ENCODE data around the gene PREPL.
"Not testable (repeated sequence)": the region's sequence is repeated elsewhere in the genome, so short reads cannot be mapped to it uniquely, and the experiment has no call there.

PREPL gene

GRCh38 chr2:44392338-44392943 lies 31.1 kb upstream of the PREPL start:
- Histone ChIP-seq H3K27ac (ENCODE audit: low read depth, low read length, poor library complexity, severe bottlenecking) (no peak overlapping the region), H3K79me2 (ENCODE audit: insufficient read depth, low read length) (no peaks in the 10 kb centered on the region), H3K36me3 (ENCODE audit: insufficient read depth, low read length) (no peaks in the 10 kb centered on the region), H3K4me2 (ENCODE audit: low read length) (no peak overlapping the region), H4K20me1 (ENCODE audit: insufficient read depth, low read length) (no peaks in the 10 kb centered on the region), H3K9ac (ENCODE audit: low read length) (no peak overlapping the region), H3K9me3 (ENCODE audit: low read length) (no peaks in the 10 kb centered on the region), H3K9me2 (ENCODE audit: low read depth, low read length) (no peaks in the 10 kb centered on the region), H3F3A (ENCODE audit: insufficient read depth, low read length) (no peaks in the 10 kb centered on the region; the same call in 1 of the 2 replicates), H3K4me3 (ENCODE audit: low read depth, low read length, poor library complexity, severe bottlenecking) (no peak overlapping the region), H3K27me3 (ENCODE audit: insufficient read depth, low read length) (no peaks in the 10 kb centered on the region), H2AFZ (ENCODE audit: low read length) (no peak overlapping the region), H3K4me1 (ENCODE audit: insufficient read depth, low read length, severe bottlenecking) (no peaks in the 10 kb centered on the region)
- TF ChIP-seq EZH2 (IDR thresholded peaks at IDR 0.05; ENCODE audit: borderline replicate concordance, low read length) (no peak), CTCF (IDR thresholded peaks at IDR 0.05; ENCODE audit: low read length) (peak; percentile 63)

GRCh38 chr2:44389895-44390294 lies 28.6 kb upstream of the PREPL start:
- Histone ChIP-seq H3K79me2 (ENCODE audit: insufficient read depth, low read length) (no peaks in the 10 kb centered on the region), H2AFZ (ENCODE audit: low read length) (no peak overlapping the region), H3K27me3 (ENCODE audit: insufficient read depth, low read length) (no peaks in the 10 kb centered on the region), H3K9ac (ENCODE audit: low read length) (no peak overlapping the region), H3K4me1 (ENCODE audit: insufficient read depth, low read length, severe bottlenecking) (no peaks in the 10 kb centered on the region), H3K9me2 (ENCODE audit: low read depth, low read length) (no peaks in the 10 kb centered on the region), H3K4me3 (ENCODE audit: low read depth, low read length, poor library complexity, severe bottlenecking) (no peak overlapping the region), H3K9me3 (ENCODE audit: low read length) (no peaks in the 10 kb centered on the region), H3F3A (ENCODE audit: insufficient read depth, low read length) (no peaks in the 10 kb centered on the region; the same call in 1 of the 2 replicates), H3K36me3 (ENCODE audit: insufficient read depth, low read length) (no peaks in the 10 kb centered on the region; the same call in 1 of the 2 replicates), H4K20me1 (ENCODE audit: insufficient read depth, low read length) (no peaks in the 10 kb centered on the region), H3K4me2 (ENCODE audit: low read length) (no peak overlapping the region), H3K27ac (ENCODE audit: low read depth, low read length, poor library complexity, severe bottlenecking) (no peak overlapping the region)
- TF ChIP-seq EZH2 (IDR thresholded peaks at IDR 0.05; ENCODE audit: borderline replicate concordance, low read length) (no peak), CTCF (IDR thresholded peaks at IDR 0.05; ENCODE audit: low read length) (peak; percentile 41; the same call in 1 of the 2 replicates)

GRCh38 chr2:44388877-44389276 lies 27.6 kb upstream of the PREPL start:
- Histone ChIP-seq H3K9me2 (ENCODE audit: low read depth, low read length) (no peaks in the 10 kb centered on the region), H3K36me3 (ENCODE audit: insufficient read depth, low read length) (no peaks in the 10 kb centered on the region; the same call in 1 of the 2 replicates), H3F3A (ENCODE audit: insufficient read depth, low read length) (no peaks in the 10 kb centered on the region; the same call in 1 of the 2 replicates), H3K4me3 (ENCODE audit: low read depth, low read length, poor library complexity, severe bottlenecking) (no peak overlapping the region), H3K4me2 (ENCODE audit: low read length) (no peak overlapping the region), H2AFZ (ENCODE audit: low read length) (no peak overlapping the region), H3K9me3 (ENCODE audit: low read length) (no peaks in the 10 kb centered on the region), H3K4me1 (ENCODE audit: insufficient read depth, low read length, severe bottlenecking) (no peaks in the 10 kb centered on the region), H3K9ac (ENCODE audit: low read length) (no peak overlapping the region), H3K79me2 (ENCODE audit: insufficient read depth, low read length) (no peaks in the 10 kb centered on the region), H4K20me1 (ENCODE audit: insufficient read depth, low read length) (no peaks in the 10 kb centered on the region), H3K27ac (ENCODE audit: low read depth, low read length, poor library complexity, severe bottlenecking) (no peak overlapping the region), H3K27me3 (ENCODE audit: insufficient read depth, low read length) (no peaks in the 10 kb centered on the region)
- no peak for TF ChIP-seq EZH2 (IDR thresholded peaks at IDR 0.05; ENCODE audit: borderline replicate concordance, low read length)
- no peak for TF ChIP-seq CTCF (IDR thresholded peaks at IDR 0.05; ENCODE audit: low read length)

- not testable (repeated sequence) for H3K9me3 ChIP-seq (ENCODE audit: low read length); H2AFZ ChIP-seq (ENCODE audit: low read length); H3K4me3 ChIP-seq (ENCODE audit: low read depth, low read length, poor library complexity, severe bottlenecking); H3K9me2 ChIP-seq (ENCODE audit: low read depth, low read length); H3K4me1 ChIP-seq (ENCODE audit: insufficient read depth, low read length, severe bottlenecking); H3K27ac ChIP-seq (ENCODE audit: low read depth, low read length, poor library complexity, severe bottlenecking); H3K79me2 ChIP-seq (ENCODE audit: insufficient read depth, low read length); H3K4me2 ChIP-seq (ENCODE audit: low read length); H4K20me1 ChIP-seq (ENCODE audit: insufficient read depth, low read length); H3K9ac ChIP-seq (ENCODE audit: low read length); H3K27me3 ChIP-seq (ENCODE audit: insufficient read depth, low read length); H3F3A ChIP-seq (ENCODE audit: insufficient read depth, low read length)
- peaks cover 12% of the 10 kb centered on the region; the same call in 1 of the 2 replicates for H3K36me3 ChIP-seq (ENCODE audit: insufficient read depth, low read length)
Observed at GRCh38 chr2:44385226-44385625, 23.9 kb upstream of the PREPL start.

Measured in OCI-LY1 (cell line).